DMS 273 (cell line): ENCODE results near the gene UCKL1.
A peak's percentile ranks its signal among the peaks of the same experiment; 100 is the strongest.
"Not testable (repeated sequence)": the region's sequence is repeated elsewhere in the genome, so short reads cannot be mapped to it uniquely, and the experiment has no call there.

Experiments used
- DNase-seq: peaks from one replicate; lab custom pipeline; 2025; ENCODE audit not compliant: unreplicated experiment; lab: John Stamatoyannopoulos, UW

The UCKL1 gene

GRCh38 chr20:63955827-63956663 lies at the start of gene UCKL1:
UCKL1 (minus strand) TSS chr20:63956416; CDS start chr20:63956372, 44 bp downstream.
- peak; percentile 96 for DNase-seq

GRCh38 chr20:64005394-64005793 lies 49.2 kb upstream of the UCKL1 start:
- DNase-seq: no peak

- DNase-seq: no peak
Observed at GRCh38 chr20:64003960-64004725, 47.9 kb upstream of the UCKL1 start.

- peak; percentile 97 for DNase-seq
Observed at GRCh38 chr20:64001607-64002011, 45.4 kb upstream of the UCKL1 start.

- peak; percentile 86 for DNase-seq
Observed at GRCh38 chr20:64000906-64001305, 44.7 kb upstream of the UCKL1 start.

GRCh38 chr20:63982937-63983336 lies 26.7 kb upstream of the UCKL1 start:
- DNase-seq: no peak

- DNase-seq: peak; percentile 99
Observed at GRCh38 chr20:63980806-63981728, 24.9 kb upstream of the UCKL1 start, which contains the start of gene PRPF6. PRPF6 (plus strand) TSS chr20:63981132; CDS start chr20:63981246, 114 bp downstream.

GRCh38 chr20:63980317-63980805 lies 24.1 kb upstream of the UCKL1 start:
- no peak for DNase-seq

GRCh38 chr20:63979557-63980316 lies 23.5 kb upstream of the UCKL1 start, which contains the start of gene SAMD10:
SAMD10 (minus strand) TSS chr20:63979642; CDS start chr20:63979467, 175 bp downstream.
- DNase-seq: peak; percentile 91

- no peak for DNase-seq
Observed at GRCh38 chr20:63979229-63979556, 23.0 kb upstream of the UCKL1 start.

GRCh38 chr20:63978319-63979228 lies 22.4 kb upstream of the UCKL1 start:
- peak; percentile 51 for DNase-seq

GRCh38 chr20:63977739-63978276 lies 21.6 kb upstream of the UCKL1 start:
- no peak for DNase-seq

GRCh38 chr20:63976980-63977738 lies 20.9 kb upstream of the UCKL1 start:
- DNase-seq: no peak

- not testable (repeated sequence) for DNase-seq
Observed at GRCh38 chr20:63976511-63976910, 20.3 kb upstream of the UCKL1 start.

- peak; percentile 61 for DNase-seq
Observed at GRCh38 chr20:63974402-63975200, 18.4 kb upstream of the UCKL1 start.

GRCh38 chr20:63973636-63974401 lies 17.6 kb upstream of the UCKL1 start:
- DNase-seq: peak; percentile 91

GRCh38 chr20:63973160-63973479 lies 16.9 kb upstream of the UCKL1 start:
- DNase-seq: no peak
